K562 (cell line): Measurements from ENCODE around the gene SLC35G3. TPM values are rescaled to one million over a fixed set of nuclear protein-coding genes. Genes with fewer than 3 reads are reported as not detected.

Experiments
- ATAC-seq: fragments of 200-7000 bp; cut with Tn5 transposase; 3 replicates; pipeline ENCODE4 v1.9.1; 2020; ENCODE audit warnings: moderate library complexity
- BruUV-seq: library from RNA; stranded (reverse); fragments of 400-500 nt; replicated peaks from 2 replicates; lab custom pipeline; 2021; lab: Mats Ljungman, UMichigan
- CTCF ChIA-PET: fragments of 300-600 bp; formaldehyde crosslinking; extraction: SDS; loops from one replicate; lab custom pipeline; 2021; ENCODE audit warnings: low intra/inter-chr PET ratio; lab: Yijun Ruan, JAX
- POLR2A ChIA-PET: fragments of 300-600, 350-650 bp; sonication (Branson Sonifier 250); formaldehyde crosslinking; extraction: SDS; loops from one replicate; lab custom pipeline; 2021; ENCODE audit warnings: antibody characterized with exemption, inconsistent platforms; lab: Yijun Ruan, JAX
- DNase-seq, 4 experiments: peaks; one replicate each; pipeline versions ENCODE4 v3.0.0 to v3.0.0-alpha.2; 2011 to 2018; ENCODE audit warnings: low spot score in 3 of 4, mixed read lengths in 3 of 4; ENCODE audit errors: extremely low read depth in 1 of 4
- FAIRE-seq: peaks from 2 replicates; lab custom pipeline; 2011; peaks lifted over from hg19 to GRCh38; lab: Jason Lieb, UNC
- H2AFZ ChIP-seq: 2 replicates; pipeline ENCODE4 v1.6.0; 2011; ENCODE audit warnings: low read depth, low read length, control low read depth, inconsistent platforms
- H3K27ac ChIP-seq: fragments of 200-600 bp; 3 replicates; pipeline ENCODE4 v1.8.0; 2011; ENCODE audit warnings: low read depth, mild to moderate bottlenecking, control low read depth, inconsistent platforms, low read length, moderate library complexity, mixed read lengths; ENCODE audit errors: extremely low read depth
- H3K27me3 ChIP-seq, 2 experiments: fragments of 300-600 bp in 1 of 2; 2 replicates in 1 of 2; 3 replicates in 1 of 2; pipeline versions ENCODE4 v1.6.0 to v1.8.0; 2011; ENCODE audit warnings: inconsistent platforms in 2 of 2, low read length in 2 of 2, mild to moderate bottlenecking in 1 of 2, mixed read lengths in 1 of 2, moderate library complexity in 1 of 2; ENCODE audit not compliant: control insufficient read depth in 2 of 2, insufficient read depth in 2 of 2
- H3K36me3 ChIP-seq: fragments of 300-600 bp; 3 replicates; pipeline ENCODE4 v1.8.0; 2011; ENCODE audit warnings: mild to moderate bottlenecking, low read length, inconsistent platforms; ENCODE audit not compliant: control insufficient read depth, insufficient read depth
- H3K4me1 ChIP-seq, 2 experiments: fragments of 200-600 bp in 1 of 2; replicated peaks in 1 of 2; 2 replicates in 1 of 2; 3 replicates in 1 of 2; pipeline versions ENCODE4 v1.5.1 to v1.8.0; 2011; ENCODE audit warnings: inconsistent platforms in 2 of 2, low read length in 2 of 2, mild to moderate bottlenecking in 1 of 2, mixed read lengths in 1 of 2, moderate library complexity in 1 of 2; ENCODE audit not compliant: control insufficient read depth in 2 of 2, insufficient read depth in 2 of 2
- H3K4me2 ChIP-seq: 2 replicates; pipeline ENCODE4 v1.6.1; 2011; ENCODE audit warnings: low read length, control low read depth, inconsistent platforms, mixed read lengths; ENCODE audit not compliant: insufficient read depth
- H3K4me3 ChIP-seq: fragments of 200-600 bp; sonication (generic), shearing (Covaris generic); 2 replicates; pipeline ENCODE4 v1.5.1; 2016; ENCODE audit warnings: control low read depth, inconsistent platforms
- H3K79me2 ChIP-seq: fragments of 200-600 bp; 3 replicates; pipeline ENCODE4 v1.8.0; 2011; ENCODE audit warnings: low read length, inconsistent platforms; ENCODE audit not compliant: control insufficient read depth, insufficient read depth
- H3K9ac ChIP-seq, 2 experiments: 2 replicates each; pipeline versions ENCODE4 v1.6.0 to v1.6.1; 2011; ENCODE audit warnings: low read depth in 2 of 2, low read length in 2 of 2, control low read depth in 1 of 2, inconsistent platforms in 1 of 2, mild to moderate bottlenecking in 1 of 2, mixed read lengths in 1 of 2; ENCODE audit not compliant: insufficient read depth in 1 of 2
- H3K9me1 ChIP-seq: one replicate; pipeline ENCODE4 v1.6.0; 2011; ENCODE audit warnings: inconsistent platforms, mild to moderate bottlenecking, low read length, moderate library complexity; ENCODE audit not compliant: control insufficient read depth, insufficient read depth
- H3K9me3 ChIP-seq: replicated peaks from 2 replicates; pipeline ENCODE4 v1.5.1; 2011; ENCODE audit warnings: low read depth, low read length, inconsistent platforms; ENCODE audit not compliant: control insufficient read depth, insufficient read depth
- H4K20me1 ChIP-seq: replicated peaks from 2 replicates; pipeline ENCODE4 v1.6.1; 2011; ENCODE audit warnings: low read length, inconsistent platforms, mixed read lengths; ENCODE audit not compliant: control insufficient read depth, insufficient read depth
- HIVEP1 ChIP-seq: fragments of 250-450 bp; sonication (Bioruptor Pico); IDR thresholded peaks from 2 replicates; pipeline ENCODE4 v1.4.0; 2020; ENCODE audit warnings: mild to moderate bottlenecking
- PCBP2 ChIP-seq: fragments of 200-400 bp; formaldehyde crosslinking; IDR thresholded peaks from 2 replicates; pipeline ENCODE4 v1.6.1; 2018; ENCODE audit warnings: low read length, low read depth, mild to moderate bottlenecking, moderate library complexity; ENCODE audit not compliant: poor library complexity, severe bottlenecking
- RBM25 ChIP-seq: fragments of 200-400 bp; formaldehyde crosslinking; IDR thresholded peaks from 2 replicates; pipeline ENCODE4 v1.6.1; 2018; ENCODE audit warnings: low read length, low read depth, moderate library complexity; ENCODE audit not compliant: severe bottlenecking
- SUPT5H ChIP-seq: fragments of 450-650 bp; IDR thresholded peaks from 2 replicates; pipeline ENCODE4 v1.6.1; 2016
- TCF3 ChIP-seq: sonication (generic); formaldehyde crosslinking; IDR thresholded peaks from 2 replicates; pipeline ENCODE4 v1.4.0; 2020; ENCODE audit warnings: mild to moderate bottlenecking, missing genetic modification reagents
- ZFP36 ChIP-seq: fragments of 150-350 bp; IDR thresholded peaks from 2 replicates; pipeline ENCODE4 v1.6.1; 2018; ENCODE audit warnings: low read length, low read depth; ENCODE audit not compliant: partially characterized antibody
- WGBS: fragments of 100-300 bp; shearing (Covaris generic); methylation state at CpG from one replicate; pipeline ENCODE4 v1.1.6; 2016; ENCODE audit warnings: low coverage, mixed read lengths; ENCODE audit not compliant: insufficient coverage; ENCODE audit errors: missing lambda C conversion rate; 5-methylcytosine and 5-hydroxymethylcytosine counted together
- in situ Hi-C: fragments of 300-500 bp; cut with MboI; formaldehyde crosslinking; loops from 4 replicates; pipeline ENCODE4 v1.15.0; 2018; ENCODE audit warnings: inconsistent platforms, mixed read lengths
- intact Hi-C: fragments of 100-400 bp; cut with micrococcal nuclease; formaldehyde crosslinking; loops from 2 replicates; pipeline ENCODE4 v1.14.2; 2022
- polyA plus RNA-seq, 8 experiments: library from polyadenylated mRNA; depleted of rRNA in 4 of 8; stranded (reverse) in 5 of 8; unstranded in 3 of 8; fragments of >200 nt; fragmentation: Nextera tagmentation in 2 of 8; fragmentation: Illumina TruSeq in 1 of 8; extraction: Ambion mirVana in 2 of 8; extraction: Trizol in 1 of 8; gene quantifications; 2 replicates each; pipeline versions ENCODE4 v1.2.1 to v1.2.3, GENCODE V29; 2011 to 2014; ENCODE audit warnings: inconsistent platforms in 1 of 8, missing spikeins in 1 of 8
- total RNA-seq, 7 experiments: library from RNA; depleted of rRNA in 6 of 7; stranded (reverse); fragments of >200 nt in 6 of 7; fragmentation: Illumina TruSeq in 2 of 7; extraction: Trizol in 2 of 7; gene quantifications; 2 replicates each; pipeline versions ENCODE4 v1.2.1 to v1.2.3, GENCODE V29; 2011 to 2021; ENCODE audit warnings: low replicate concordance in 1 of 7
- TF ChIP-seq, protein P1 (sequence below): fragments of 250-450 bp; sonication (Bioruptor Pico); IDR thresholded peaks from 2 replicates; pipeline ENCODE4 v1.5.0; 2020; ENCODE audit warnings: mild to moderate bottlenecking

SLC35G3 gene
- total and polyA plus RNA-seq, 9 of the 15 experiments (the other 6 are each of a cell fraction or from before 2014, with no cell fraction given), result not detected

DNA sequence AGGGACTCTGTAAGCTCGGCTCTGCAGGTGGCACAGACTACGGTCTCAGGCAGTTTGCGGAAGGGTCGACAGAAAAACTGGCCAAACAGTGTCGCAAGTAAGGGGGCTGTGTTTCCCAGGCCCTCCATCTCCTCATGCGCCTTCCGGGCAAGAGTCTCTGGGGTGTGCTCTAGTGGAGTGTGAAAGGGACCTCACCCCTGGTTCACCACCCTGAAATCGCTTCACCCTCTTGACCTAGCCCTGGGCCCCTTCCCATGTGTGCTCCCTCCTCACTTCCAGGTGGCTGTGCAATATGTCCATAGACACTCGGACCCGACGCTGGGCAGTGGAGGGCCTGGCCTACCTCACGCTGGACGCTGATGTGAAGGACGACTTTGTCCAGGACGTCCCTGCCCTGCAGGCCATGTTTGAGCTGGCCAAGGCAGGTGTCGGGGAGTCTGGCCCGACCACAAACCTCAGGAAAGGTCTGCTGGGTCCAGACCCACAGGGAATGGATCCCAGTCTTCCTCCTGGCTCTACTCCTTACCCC, 24.3 kb downstream of the SLC35G3 start:
- ChIA-PET POLR2A (no interaction called here), CTCF (interaction anchor here (0.6 kb wide), 1 partner anchor 369 kb away, joined by 4 read pairs; no protein-coding TSS in a partner anchor)
- intact Hi-C loops, result loop anchor here (2.0 kb wide), 2 partner anchors 363 to 577 kb away; no protein-coding TSS in a partner anchor
- H3K4me2 ChIP-seq, result no peak overlapping the region
- H3K9me3 ChIP-seq, result no peaks in the 10 kb centered on the region
- no peak for DNase-seq
- no TSS peak for BruUV-seq
- no peaks in the 10 kb centered on the region for H3K9me1 ChIP-seq
- no peak overlapping the region for H2AFZ ChIP-seq
- no peaks in the 10 kb centered on the region for H4K20me1 ChIP-seq
- H3K4me3 ChIP-seq, result no peak overlapping the region
- no peaks in the 10 kb centered on the region for H3K79me2 ChIP-seq
- no peak overlapping the region for H3K27ac ChIP-seq
- in situ Hi-C loops, result loop anchor here (5.0 to 10.0 kb wide), 2 partner anchors 367 to 585 kb away; partner anchors contain the start of genes GAS2L2 and SLFN12L
- peaks cover 14 to 60% of the 10 kb centered on the region in 2 experiments for H3K27me3 ChIP-seq
- no peak for ATAC-seq
- WGBS, result 16% methylated on average over 17 of the region's 17 CpGs
- H3K9ac ChIP-seq, result no peak overlapping the region
- no peaks in the 10 kb centered on the region for H3K36me3 ChIP-seq
- no peaks in the 10 kb centered on the region for H3K4me1 ChIP-seq
- TF ChIP-seq HIVEP1 (no peak), TCF3 (no peak), PCBP2 (no peak), SUPT5H (no peak)
- no peak for FAIRE-seq

DNA sequence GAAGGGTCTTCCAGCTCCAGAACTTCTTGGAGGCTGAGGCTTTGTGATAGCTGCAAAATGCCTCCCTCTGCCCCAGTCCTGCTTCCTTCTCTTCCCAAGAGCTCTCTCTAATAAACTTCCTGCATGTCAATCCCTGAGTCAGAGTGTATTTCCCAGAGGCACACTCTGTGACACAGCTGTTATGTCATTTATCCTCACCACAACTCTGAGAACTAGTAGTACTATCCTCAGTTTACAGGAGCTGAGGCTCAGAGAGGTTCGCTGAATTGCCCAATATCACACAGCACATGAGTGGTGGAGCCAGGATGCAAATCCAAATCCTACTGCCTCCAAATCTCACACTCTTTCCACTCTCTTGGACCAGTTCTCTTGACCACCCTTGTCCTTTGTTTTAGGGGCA, 26.5 kb downstream of the SLC35G3 start:
- ChIA-PET CTCF (no interaction called here), POLR2A (interaction anchor here (0.5 to 1.4 kb wide), 3 partner anchors 10 to 778 kb away, joined by 3 to 4 read pairs (median 3); no protein-coding TSS in a partner anchor)
- intact Hi-C loops, result no loop called here
- no peak for ATAC-seq
- H4K20me1 ChIP-seq, result no peaks in the 10 kb centered on the region
- BruUV-seq, result no TSS peak
- H3K27me3 ChIP-seq, result peaks cover 19 to 55% of the 10 kb centered on the region in 2 experiments
- TF ChIP-seq RBM25 (peak; percentile 30), ZFP36 (peak; percentile 39)
- TF ChIP-seq, protein P1, sequence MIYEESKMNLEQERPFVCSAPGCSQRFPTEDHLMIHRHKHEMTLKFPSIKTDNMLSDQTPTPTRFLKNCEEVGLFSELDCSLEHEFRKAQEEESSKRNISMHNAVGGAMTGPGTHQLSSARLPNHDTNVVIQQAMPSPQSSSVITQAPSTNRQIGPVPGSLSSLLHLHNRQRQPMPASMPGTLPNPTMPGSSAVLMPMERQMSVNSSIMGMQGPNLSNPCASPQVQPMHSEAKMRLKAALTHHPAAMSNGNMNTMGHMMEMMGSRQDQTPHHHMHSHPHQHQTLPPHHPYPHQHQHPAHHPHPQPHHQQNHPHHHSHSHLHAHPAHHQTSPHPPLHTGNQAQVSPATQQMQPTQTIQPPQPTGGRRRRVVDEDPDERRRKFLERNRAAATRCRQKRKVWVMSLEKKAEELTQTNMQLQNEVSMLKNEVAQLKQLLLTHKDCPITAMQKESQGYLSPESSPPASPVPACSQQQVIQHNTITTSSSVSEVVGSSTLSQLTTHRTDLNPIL (CRISPR knock-in tag), result no peak
- no peak overlapping the region for H3K9ac ChIP-seq
- 0% methylated on average over 1 of the region's 1 CpG for WGBS
- no peaks in the 10 kb centered on the region for H3K9me1 ChIP-seq
- no peaks in the 10 kb centered on the region; a peak in 1 of 5 replicates for H3K4me1 ChIP-seq
- no peak overlapping the region for H3K27ac ChIP-seq
- no peak for FAIRE-seq
- DNase-seq, result no peak
- H2AFZ ChIP-seq, result no peak overlapping the region
- H3K4me2 ChIP-seq, result no peak overlapping the region
- H3K36me3 ChIP-seq, result no peaks in the 10 kb centered on the region
- H3K79me2 ChIP-seq, result no peaks in the 10 kb centered on the region
- no peaks in the 10 kb centered on the region for H3K9me3 ChIP-seq
- H3K4me3 ChIP-seq, result no peak overlapping the region
- in situ Hi-C loops, result loop anchor here (10.0 kb wide), 1 partner anchor 587 kb away; the partner anchor contains the start of gene GAS2L2
